A673 (cell line): ENCODE results near the gene SPNS2. TPM values are rescaled to one million over a fixed set of nuclear protein-coding genes. Genes with fewer than 3 reads are reported as not detected.

ENCODE experiments used
- BruUV-seq: library from RNA; stranded (reverse); fragments of 400-500 nt; replicated peaks from 2 replicates; lab custom pipeline; 2021; lab: Mats Ljungman, UMichigan
- CTCF ChIA-PET: fragments of 300-600 bp; sonication (Branson Sonifier 250); formaldehyde crosslinking; loops from one replicate; lab custom pipeline; 2022; ENCODE audit warnings: antibody characterized with exemption; lab: Charles Lee
- POLR2A ChIA-PET: fragments of 300-600 bp; sonication (Branson Sonifier 250); formaldehyde crosslinking; loops from one replicate; lab custom pipeline; 2022; ENCODE audit warnings: antibody characterized with exemption; ENCODE audit not compliant: low non-redundant PET; lab: Charles Lee
- DNase-seq: peaks from one replicate; pipeline ENCODE4 v3.0.0-alpha.2; 2015; ENCODE audit warnings: low spot score
- H3K27ac ChIP-seq: fragments of 200-600 bp; sonication (generic); 2 replicates; pipeline ENCODE4 v1.5.1; 2016; ENCODE audit warnings: mixed run types, low read depth, mild to moderate bottlenecking, mixed read lengths, antibody characterized with exemption, low read length; ENCODE audit not compliant: poor library complexity, severe bottlenecking
- H3K27me3 ChIP-seq: fragments of 200-600 bp; sonication (generic); replicated peaks from 2 replicates; pipeline ENCODE4 v1.6.1; 2017; ENCODE audit warnings: mixed run types, low read depth, mild to moderate bottlenecking, mixed read lengths, antibody characterized with exemption, low read length; ENCODE audit not compliant: insufficient read depth, poor library complexity
- H3K36me3 ChIP-seq: fragments of 200-600 bp; sonication (generic); 2 replicates; pipeline ENCODE4 v1.6.1; 2016; ENCODE audit warnings: mixed run types, mild to moderate bottlenecking, mixed read lengths, antibody characterized with exemption, low read length; ENCODE audit not compliant: insufficient read depth, poor library complexity, severe bottlenecking
- H3K4me1 ChIP-seq: fragments of 200-600 bp; sonication (generic); 2 replicates; pipeline ENCODE4 v1.6.1; 2017; ENCODE audit warnings: mixed run types, mild to moderate bottlenecking, mixed read lengths, antibody characterized with exemption, low read length; ENCODE audit not compliant: insufficient read depth, poor library complexity, severe bottlenecking
- H3K4me3 ChIP-seq: fragments of 200-600 bp; sonication (generic); 2 replicates; pipeline ENCODE4 v1.5.1; 2016; ENCODE audit warnings: low read depth, mixed run types, mild to moderate bottlenecking, mixed read lengths, low read length; ENCODE audit not compliant: poor library complexity, severe bottlenecking
- H3K9me3 ChIP-seq: fragments of 200-600 bp; sonication (generic); 2 replicates; pipeline ENCODE4 v1.6.1; 2016; ENCODE audit warnings: mixed run types, low read depth, mild to moderate bottlenecking, mixed read lengths, antibody characterized with exemption, low read length; ENCODE audit not compliant: poor library complexity, severe bottlenecking
- EZH2 ChIP-seq: fragments of 200-600 bp; sonication (generic); IDR thresholded peaks from 2 replicates; pipeline ENCODE4 v1.6.1; 2017; ENCODE audit warnings: borderline replicate concordance, low read depth, mild to moderate bottlenecking, mixed read lengths, antibody characterized with exemption, low read length; ENCODE audit not compliant: poor library complexity, severe bottlenecking
- intact Hi-C: fragments of 100-400 bp; cut with micrococcal nuclease; formaldehyde crosslinking; loops from one replicate; pipeline ENCODE4 v1.10.0; 2022; ENCODE audit not compliant: unreplicated experiment
- total RNA-seq: library from RNA; stranded (reverse); gene quantifications from 2 replicates; pipeline ENCODE4 v1.2.3, GENCODE V29; 2021
- TF ChIP-seq, protein P1 (sequence below): fragments of 300-800, 200-600 bp; sonication (generic); conservative IDR thresholded peaks from 2 replicates; pipeline ENCODE4 v1.5.1; 2017; ENCODE audit warnings: low read depth, mild to moderate bottlenecking, antibody characterized with exemption, low read length, moderate library complexity, mixed read lengths

The SPNS2 gene
- total RNA-seq, 1 experiment from 2014 or later: not detected

DNA sequence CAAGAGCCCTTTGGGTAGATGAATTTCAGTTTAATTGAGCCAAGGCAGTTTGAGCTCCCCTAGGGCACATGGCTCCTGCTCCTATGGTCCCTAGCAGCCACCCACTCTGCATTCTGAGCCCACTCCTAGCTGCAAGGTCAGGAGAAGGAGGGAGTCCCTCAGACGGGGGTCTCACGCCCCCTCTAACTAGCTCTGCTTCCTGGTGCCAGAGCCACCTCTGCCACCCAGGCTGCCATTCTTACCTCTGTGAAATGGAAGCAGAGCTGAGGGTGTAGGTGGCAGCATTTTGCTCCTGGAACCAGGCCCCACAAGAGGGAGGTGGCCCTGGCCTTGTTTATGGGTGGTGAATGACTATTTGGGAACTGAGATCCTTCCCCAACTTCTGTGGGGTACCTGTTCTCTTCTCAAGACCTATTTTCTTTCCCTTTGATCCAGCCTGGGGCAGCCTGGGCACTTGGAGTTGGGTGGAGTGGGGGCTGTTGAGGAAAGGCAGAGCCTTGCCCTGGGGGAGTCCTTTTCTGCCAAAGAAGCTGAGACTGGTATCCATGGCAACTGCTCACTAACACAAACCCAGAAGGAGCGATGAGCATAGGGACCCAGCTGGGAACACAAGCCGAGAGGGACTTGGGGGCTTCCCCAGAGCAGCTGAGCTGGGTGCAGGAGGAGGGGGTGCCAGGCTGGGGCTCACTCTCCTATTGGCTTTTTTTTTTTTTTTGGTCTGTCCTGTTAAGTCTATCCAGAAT lies 4.8 kb downstream of the SPNS2 start:
- Histone ChIP-seq H3K27ac (no peak overlapping the region), H3K27me3 (peaks cover 33% of the 10 kb centered on the region), H3K36me3 (no peaks in the 10 kb centered on the region), H3K4me1 (peaks cover 8% of the 10 kb centered on the region), H3K4me3 (no peak overlapping the region), H3K9me3 (no peaks in the 10 kb centered on the region)
- no TSS peak for BruUV-seq
- ChIA-PET POLR2A (no interaction called here), CTCF (no interaction called here)
- TF ChIP-seq, protein P1, sequence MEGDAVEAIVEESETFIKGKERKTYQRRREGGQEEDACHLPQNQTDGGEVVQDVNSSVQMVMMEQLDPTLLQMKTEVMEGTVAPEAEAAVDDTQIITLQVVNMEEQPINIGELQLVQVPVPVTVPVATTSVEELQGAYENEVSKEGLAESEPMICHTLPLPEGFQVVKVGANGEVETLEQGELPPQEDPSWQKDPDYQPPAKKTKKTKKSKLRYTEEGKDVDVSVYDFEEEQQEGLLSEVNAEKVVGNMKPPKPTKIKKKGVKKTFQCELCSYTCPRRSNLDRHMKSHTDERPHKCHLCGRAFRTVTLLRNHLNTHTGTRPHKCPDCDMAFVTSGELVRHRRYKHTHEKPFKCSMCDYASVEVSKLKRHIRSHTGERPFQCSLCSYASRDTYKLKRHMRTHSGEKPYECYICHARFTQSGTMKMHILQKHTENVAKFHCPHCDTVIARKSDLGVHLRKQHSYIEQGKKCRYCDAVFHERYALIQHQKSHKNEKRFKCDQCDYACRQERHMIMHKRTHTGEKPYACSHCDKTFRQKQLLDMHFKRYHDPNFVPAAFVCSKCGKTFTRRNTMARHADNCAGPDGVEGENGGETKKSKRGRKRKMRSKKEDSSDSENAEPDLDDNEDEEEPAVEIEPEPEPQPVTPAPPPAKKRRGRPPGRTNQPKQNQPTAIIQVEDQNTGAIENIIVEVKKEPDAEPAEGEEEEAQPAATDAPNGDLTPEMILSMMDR: no peak
- TF ChIP-seq EZH2: no peak
- DNase-seq: no peak
- intact Hi-C loops: no loop called here

DNA sequence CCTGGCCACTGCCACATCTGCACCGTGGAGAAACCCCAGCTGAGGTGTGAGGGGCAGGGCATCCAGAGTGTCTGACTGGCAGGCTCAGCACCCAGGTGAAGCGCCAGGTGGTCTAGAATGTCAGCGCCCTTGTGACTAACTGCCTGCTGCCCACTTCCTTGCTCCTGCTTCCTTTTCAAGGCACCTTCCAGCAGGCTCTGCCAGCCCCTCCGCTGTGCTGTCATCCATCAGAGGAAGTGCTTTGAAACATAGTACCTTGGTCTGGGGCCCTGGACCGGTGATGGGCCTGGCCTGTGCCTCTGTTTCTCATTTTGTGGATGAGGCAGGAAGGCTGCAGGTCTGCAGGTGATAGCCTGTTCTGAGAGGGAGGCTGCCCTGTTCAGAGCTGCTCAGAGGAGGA lies 5.5 kb downstream of the SPNS2 start:
- Histone ChIP-seq H3K9me3 (no peaks in the 10 kb centered on the region), H3K4me3 (no peak overlapping the region), H3K4me1 (peaks cover 5% of the 10 kb centered on the region), H3K36me3 (no peaks in the 10 kb centered on the region), H3K27me3 (peaks cover 31% of the 10 kb centered on the region), H3K27ac (no peak overlapping the region)
- no peak for DNase-seq
- ChIA-PET CTCF (no interaction called here), POLR2A (no interaction called here)
- intact Hi-C loops: no loop called here
- no TSS peak for BruUV-seq
- TF ChIP-seq, protein P1: no peak
- no peak for TF ChIP-seq EZH2

DNA sequence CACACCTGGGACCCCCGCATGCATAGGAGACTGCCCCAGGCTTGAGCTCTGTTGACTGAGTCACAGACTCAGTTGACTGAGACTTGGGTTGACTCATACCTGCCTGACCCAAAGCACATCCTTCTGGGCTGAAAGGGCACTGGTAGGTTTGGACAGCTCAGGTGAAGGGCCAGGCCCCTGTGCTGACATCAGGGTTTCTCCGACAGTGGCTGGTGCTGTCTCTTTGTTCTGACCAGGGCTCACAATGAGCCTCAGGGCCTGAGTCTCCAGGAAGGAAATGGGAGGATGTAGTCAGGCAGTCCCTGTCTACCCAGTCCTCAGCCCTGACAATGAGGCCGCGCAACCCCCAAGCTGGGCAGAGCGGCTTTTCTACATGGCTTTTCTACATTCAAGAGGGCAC lies 6.5 kb downstream of the SPNS2 start:
- CTCF ChIA-PET: interaction anchor here (0.6 kb wide), 1 partner anchor 290 kb away, joined by 5 read pairs; no protein-coding TSS in a partner anchor
- no peaks in the 10 kb centered on the region for H3K4me1 ChIP-seq
- TF ChIP-seq, protein P1: no peak
- no peak for TF ChIP-seq EZH2
- no peak overlapping the region for H3K27ac ChIP-seq
- peaks cover 21% of the 10 kb centered on the region for H3K27me3 ChIP-seq
- H3K9me3 ChIP-seq: no peaks in the 10 kb centered on the region
- no peak overlapping the region for H3K4me3 ChIP-seq
- intact Hi-C loops: no loop called here
- H3K36me3 ChIP-seq: no peaks in the 10 kb centered on the region
- no TSS peak for BruUV-seq
- no peak for DNase-seq
- POLR2A ChIA-PET: no interaction called here
